Erythroblast (primary cell): ENCODE measurements around the gene PLXNA2.

Experiments used
- GATA1 ChIP-seq: IDR thresholded peaks from 2 replicates; pipeline ENCODE4 v1.6.1; 2011; ENCODE audit warnings: low read depth, mild to moderate bottlenecking, control low read depth, low read length, moderate library complexity
- POLR2A ChIP-seq: IDR thresholded peaks from 2 replicates; pipeline ENCODE4 v1.6.1; 2011; ENCODE audit warnings: mild to moderate bottlenecking, low read length

GRCh38 chr1:208146650-208147049 lies 97.5 kb downstream of the PLXNA2 start:
- TF ChIP-seq POLR2A (no peak), GATA1 (no peak)
